ENCODE data around the gene FNDC3B.
A peak's percentile ranks its signal among the peaks of the same experiment; 100 is the strongest.
"Not testable (repeated sequence)": the region's sequence is repeated elsewhere in the genome, so short reads cannot be mapped to it uniquely, and the experiment has no call there.

The FNDC3B gene

DNA sequence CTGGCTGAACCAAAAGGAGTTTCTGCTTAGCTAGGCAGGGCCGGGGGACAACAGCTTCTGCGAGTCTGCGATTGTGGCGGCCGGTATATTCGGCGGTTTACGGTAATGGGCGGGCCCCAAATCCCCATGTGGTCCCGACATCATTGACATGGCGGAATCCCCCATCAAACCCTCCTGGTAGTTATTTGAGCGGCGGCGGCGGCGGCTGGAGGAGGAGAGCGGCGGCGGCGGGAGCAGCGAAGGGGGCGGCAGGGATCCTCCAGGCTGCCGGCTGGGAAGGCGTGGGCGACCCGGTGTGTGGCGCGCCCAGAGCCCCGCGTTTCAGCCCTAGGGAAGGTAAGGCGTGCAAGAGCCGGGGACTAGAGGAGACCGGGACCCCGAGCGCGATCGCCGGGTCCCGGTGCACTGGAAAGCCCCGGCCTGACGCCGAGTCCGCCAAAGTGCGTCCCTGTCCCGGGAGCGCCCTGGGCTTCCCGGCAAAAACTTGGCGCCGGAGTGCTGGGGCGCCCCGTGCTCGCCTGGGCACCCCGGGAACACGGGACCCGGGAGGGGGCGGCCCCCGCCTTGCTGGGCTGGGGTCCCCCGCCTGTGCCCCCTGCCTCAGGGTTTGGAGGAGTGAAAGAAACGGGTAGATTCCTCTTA, at the start of gene FNDC3B:
TSS of gene FNDC3B (plus strand) at position 143 of the 642 bp plus-strand sequence. CDS start 72,902 bp downstream, outside the sequence.
- peak; percentile 79 to 82 for DNase-seq (ENCODE audit: low read depth in 2 of 2)

DNA sequence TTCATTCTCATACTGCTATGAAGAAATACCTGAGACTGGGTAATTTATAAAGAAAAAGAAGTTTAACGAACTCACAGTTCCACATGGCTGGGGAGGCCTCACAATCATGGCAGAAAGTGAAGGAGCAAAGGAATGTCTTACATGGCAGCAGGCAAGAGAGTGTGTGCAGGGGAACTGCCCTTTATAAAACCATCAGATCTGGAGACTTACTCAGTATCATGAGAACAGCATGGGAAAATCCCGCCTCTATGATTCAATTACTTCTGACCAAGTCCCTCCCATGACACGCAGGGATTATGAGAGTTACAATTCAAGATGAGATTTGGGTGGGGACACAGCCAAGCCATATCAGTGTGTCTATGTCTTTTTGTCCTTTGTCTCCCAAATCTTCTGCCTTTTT, 49.1 kb upstream of the FNDC3B start:
- DNase-seq (ENCODE audit: low read depth in 2 of 2) = not testable (repeated sequence)

DNA sequence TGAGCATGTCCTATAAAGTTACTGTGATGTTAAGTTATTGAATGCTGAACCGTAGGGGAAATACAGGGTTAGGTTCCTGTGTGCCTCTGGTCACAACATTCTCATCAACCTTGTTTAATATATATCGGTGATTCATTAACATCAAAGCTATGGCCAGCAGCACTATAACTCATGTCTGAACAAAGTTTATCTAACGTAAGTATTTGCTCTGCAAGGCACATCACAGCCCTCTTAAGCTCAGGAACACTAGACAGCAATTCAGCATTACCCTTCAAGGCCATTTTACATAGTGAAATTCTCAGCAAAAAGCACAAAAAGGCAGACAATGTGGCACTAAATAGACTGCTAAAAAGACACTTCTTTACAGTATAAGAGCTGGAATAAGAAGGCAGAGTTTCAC, 48.2 kb upstream of the FNDC3B start:
- no peak for DNase-seq (ENCODE audit: low read depth in 2 of 2)

DNA sequence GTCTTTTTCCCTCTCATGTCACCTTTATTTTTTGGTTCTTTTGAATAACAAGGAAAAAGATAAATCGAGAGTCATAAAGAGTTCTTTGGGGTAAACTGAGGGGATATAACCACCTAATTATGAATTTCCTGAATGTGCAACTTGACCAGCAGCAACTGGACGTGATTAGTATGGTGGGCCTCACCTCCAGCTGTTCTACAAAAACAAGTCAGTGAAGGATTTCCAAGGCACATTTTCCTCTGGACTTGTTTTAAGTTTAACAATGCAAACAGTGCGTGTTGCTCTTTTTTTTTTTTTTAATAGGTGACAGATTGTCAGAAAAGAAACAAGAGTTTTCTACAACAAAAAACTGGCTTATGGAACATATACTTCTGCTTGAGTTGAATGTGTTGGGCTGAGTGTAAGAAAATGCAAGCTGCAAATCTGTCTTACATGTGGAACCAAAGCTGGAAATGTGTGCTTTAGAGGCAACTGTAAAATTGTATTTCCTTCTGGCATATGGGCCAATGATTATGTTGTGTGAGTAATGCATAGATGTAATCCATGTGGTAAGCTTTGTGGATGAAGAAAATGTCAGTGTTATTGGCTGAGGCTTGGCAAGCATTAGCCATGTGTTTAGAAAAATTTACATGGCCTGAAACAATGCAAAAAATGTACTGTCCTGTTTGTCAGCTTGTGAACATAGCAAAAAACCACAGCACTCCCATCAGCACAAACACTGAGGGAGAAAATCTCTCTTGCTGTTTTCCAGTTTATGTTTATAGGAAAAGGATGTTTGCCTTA, 44.5 kb upstream of the FNDC3B start:
- DNase-seq (ENCODE audit: low read depth in 2 of 2) = no peak

DNA sequence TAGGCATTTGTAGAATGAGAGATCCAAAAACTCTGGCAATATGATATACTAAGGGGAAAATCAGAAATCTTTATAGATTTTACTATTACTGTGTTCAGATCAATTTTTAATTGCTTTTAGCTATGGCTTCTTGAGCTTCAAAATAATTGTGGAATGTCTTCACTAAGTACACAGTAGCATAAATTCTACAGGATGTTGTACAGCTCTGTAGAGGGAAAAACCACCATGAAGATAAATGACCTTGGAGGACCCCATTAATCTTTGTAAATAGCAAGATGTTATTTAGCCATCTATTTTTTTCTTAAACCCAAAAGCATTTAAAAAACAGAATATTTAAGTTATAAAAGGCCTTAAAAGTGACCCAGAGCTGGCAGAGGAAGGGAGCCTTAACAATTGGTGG, 43.9 kb upstream of the FNDC3B start:
- no peak for DNase-seq (ENCODE audit: low read depth in 2 of 2)

DNA sequence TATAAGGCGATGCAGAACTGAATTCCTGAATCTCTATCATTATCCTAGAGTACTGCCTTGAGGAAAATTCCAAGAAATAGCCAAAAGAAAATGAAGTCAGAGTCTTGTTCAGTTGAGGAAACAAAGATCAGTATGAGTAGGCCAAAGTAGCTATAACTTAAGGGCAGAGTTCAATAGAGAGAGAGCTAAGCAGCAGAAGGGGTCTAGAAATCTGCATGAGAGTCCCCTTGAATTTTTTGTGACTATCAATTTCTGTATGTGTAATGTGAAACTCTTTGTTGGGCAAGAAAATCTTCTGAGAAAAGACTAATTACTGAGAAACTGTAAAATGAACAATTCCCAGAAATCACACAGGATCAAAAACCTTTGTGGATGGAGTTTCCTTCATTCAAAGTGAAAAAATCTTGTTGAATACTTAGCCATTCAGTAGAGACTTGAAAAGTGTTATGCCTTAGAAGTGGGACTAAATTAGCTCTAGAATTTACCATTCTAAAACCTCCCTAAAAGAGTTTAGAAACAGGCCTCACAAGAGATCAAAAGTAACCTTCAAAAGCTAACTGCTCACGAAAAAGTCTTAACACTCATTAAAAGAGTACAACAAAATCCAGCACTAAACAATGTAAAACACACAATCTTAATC, 43.1 kb upstream of the FNDC3B start:
- DNase-seq (ENCODE audit: low read depth in 2 of 2) = no peak

DNA sequence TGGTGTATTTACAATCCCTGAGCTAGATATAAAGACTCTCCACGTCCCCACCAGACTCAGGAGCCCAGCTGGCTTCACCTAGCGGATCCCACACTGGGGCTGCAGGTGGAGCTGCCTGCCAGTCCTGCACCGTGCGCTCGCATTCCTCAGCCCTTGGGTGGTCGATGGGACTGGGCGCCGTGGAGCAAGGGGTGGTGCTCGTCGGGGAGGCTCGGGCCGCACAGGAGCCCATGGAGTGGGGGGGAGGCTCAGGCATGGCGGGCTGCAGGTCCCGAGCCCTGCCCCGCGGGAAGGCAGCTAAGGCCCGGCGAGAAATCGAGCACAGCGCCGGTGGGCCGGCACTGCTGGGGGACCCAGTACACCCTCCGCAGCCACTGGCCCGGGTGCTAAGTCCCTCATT, 40.6 kb upstream of the FNDC3B start:
- not testable (repeated sequence) for DNase-seq (ENCODE audit: low read depth in 2 of 2)

DNA sequence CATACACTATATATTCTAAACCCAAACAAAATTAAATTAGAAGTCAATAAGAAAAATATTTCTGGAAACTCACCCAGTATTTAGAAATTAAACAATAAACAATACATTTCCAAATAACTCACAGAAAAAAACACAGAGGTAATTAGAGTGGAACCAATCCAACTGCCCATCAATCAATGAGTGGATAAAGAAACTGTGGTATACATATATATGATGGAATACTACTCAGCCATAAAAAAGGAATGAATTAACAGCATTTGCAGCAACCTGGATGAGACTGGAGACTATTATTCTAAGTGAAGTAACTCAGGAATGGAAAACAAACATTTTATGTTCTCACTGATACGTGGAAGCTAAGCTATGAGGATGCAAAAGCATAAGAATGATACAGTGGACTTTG, 37.8 kb upstream of the FNDC3B start:
- DNase-seq (ENCODE audit: low read depth in 2 of 2) = not testable (repeated sequence)

DNA sequence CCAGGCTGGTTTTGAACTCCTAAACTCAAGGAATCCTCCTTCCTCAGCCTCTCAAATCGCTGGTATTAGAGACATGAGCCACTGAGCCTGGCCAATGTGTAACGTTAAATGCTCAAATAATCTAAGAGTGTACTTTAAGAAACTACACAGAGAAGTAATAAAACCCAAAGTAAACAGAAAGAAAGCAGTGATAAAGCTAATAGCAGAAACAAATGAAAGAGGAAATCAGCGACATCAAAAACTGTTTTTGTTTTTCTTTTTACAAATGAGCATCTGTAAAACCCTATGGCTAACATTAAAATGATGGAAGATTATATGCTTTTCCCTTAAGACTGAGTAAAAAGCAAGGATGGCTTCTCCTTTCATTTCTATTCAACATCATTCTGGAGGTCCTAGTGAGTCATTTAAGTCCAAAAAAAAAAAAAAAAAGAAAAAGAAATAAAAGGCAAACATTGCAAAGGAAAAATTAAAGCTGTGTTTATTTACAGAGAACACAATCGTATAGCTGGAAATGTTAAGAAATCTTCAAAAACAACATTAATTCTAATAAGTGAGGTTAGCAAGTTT, 36.8 kb upstream of the FNDC3B start:
- DNase-seq (ENCODE audit: low read depth in 2 of 2) = no peak

DNA sequence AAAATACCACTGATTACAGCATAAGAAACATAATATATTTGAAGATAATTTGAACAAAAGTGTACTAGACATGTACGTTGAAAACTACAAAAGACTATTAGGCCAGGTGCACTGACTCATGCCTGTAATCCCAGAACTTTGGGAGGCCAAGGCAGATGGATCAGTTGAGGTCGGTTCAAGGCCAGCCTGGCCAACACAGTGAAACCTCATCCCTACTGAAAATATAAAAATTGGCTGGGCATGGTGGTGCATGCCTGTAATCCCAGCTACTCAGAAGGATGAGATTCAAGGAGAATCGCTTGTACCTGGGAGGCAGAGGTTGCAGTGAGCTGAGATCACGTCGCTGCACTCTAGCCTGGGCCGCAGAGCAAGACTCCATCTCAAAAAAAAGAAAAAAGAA, 36.2 kb upstream of the FNDC3B start:
- DNase-seq (ENCODE audit: low read depth in 2 of 2) = no peak

DNA sequence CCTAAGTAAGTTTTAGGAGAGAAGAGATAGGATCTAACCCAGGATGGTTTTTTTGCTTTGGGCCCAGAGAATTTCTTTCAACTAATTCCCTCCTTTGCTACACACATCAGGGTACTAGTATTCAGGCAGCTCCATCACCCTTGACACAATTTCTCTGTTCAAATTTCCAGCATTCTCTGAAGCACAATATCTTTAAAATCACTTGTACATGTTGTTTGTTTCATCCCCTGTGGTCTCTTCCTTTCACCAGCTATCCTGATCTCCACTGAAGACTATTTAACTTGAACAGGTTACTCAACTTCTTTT, 32.4 kb upstream of the FNDC3B start:
- no peak for DNase-seq (ENCODE audit: low read depth in 2 of 2)

DNA sequence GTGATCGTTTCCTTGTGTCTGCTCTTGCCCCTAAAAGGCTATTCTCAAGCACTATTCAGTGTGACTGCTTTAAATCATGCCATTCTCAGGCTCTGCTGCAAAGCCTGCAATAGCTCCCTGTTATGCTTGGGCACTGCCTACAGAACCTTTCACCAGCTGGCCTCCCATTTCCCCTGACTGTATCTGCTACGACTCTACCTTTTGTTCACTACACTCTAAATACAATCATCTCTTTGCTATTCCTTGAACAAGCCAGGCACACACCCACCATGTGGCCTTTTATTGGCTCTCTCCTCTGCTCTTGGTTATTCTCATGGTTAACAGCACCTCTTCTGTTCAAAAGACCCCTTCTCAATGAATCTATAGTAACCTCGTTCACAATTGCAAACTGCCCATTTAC, 29.6 kb upstream of the FNDC3B start:
- DNase-seq (ENCODE audit: low read depth in 2 of 2) = no peak

DNA sequence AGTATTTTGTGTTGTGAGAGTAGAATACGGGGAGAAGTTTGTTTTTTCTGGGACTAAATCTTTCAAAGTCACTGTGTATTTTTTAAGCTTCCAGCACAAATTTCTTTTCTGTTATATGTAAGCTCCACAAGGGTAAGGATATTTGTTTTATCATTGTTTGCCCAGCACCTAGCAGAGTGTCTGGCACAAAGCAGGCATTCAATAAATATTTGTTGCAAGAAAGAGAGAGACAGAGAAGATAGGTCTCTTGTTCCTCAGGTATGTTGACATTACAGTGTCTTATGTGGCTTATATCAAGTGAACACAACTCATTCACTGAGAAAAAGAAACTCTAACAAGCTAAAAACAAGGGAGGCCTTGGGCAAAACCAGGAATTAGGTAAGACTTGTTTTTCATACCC, 26.6 kb upstream of the FNDC3B start:
- DNase-seq (ENCODE audit: low read depth in 2 of 2) = no peak

DNA sequence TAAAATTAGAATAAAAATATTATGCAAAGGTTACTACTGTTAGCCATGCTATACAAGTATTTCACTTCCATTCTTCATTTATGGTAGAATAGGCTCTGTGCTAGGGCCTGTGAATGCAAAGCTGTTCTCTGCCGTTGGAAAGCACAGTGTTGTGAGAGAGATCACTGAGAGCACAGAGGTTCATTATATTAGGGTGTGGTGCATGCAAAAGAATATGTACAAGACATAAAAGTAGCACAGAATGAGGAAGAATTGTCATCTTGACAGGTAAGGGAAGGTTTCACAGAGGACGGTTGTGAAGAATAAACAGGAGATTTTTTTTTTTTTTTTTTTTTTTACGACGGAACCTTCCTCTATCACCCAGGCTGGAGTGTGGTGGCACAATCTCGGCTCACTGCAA, 25.2 kb upstream of the FNDC3B start:
- no peak for DNase-seq (ENCODE audit: low read depth in 2 of 2)

DNA sequence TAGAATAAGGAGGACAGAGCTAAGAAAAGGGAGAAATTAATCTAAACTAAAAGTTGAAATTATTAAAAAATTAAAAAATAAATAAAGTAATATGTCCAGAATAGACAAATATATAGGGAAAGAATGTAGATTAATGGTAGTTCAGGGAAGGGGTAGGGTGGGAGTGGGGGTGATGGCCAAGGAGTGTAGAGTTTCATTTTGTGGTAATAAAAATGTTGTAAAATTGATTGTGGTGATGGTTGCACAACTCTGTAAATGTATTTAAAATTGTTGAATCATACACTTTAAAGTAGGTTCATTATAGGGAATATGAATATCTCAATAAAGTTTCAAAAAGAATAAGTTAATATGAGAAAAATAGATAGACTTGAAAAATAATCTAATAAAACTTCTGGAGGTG, 21.0 kb upstream of the FNDC3B start:
- no peak for DNase-seq (ENCODE audit: low read depth in 2 of 2)

DNA sequence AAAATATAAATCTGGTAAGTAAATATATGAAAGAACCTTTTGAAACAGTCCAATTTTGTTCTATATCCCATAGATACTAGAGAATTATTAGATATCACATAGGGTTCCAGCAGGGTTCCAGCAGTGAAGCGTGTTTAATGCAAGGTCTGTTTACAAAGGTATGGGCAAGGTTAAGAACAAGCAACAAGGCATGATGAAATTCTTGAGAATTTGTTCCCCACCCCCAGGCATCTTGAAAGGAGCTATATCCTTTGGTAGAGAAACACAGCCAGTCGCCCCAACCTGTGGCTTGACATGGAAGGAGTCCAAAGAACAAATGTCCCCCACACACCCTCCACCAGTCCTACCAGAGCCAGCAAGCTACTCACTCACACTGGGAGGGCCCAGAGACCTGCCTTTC, 18.6 kb upstream of the FNDC3B start:
- no peak for DNase-seq (ENCODE audit: low read depth in 2 of 2)

DNA sequence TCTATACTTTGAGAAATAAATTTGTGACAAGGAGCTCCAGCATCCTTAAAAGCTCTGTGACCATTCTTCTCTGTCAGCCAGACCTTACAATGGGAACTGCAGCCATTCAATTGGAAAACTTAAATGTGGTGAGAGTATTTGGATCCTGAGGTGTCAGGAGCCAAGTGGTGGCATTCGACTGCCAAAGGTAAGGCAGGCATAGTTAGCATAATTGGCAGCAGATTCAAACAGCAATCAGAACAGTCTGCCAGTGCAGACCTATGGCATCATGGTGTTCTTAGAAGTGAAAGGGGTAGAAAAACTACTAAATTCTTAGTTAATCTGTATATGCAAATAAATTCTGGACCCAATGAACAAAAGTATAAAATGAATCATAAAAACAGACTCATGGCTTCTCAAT, 18.2 kb upstream of the FNDC3B start:
- DNase-seq (ENCODE audit: low read depth in 2 of 2) = no peak

DNA sequence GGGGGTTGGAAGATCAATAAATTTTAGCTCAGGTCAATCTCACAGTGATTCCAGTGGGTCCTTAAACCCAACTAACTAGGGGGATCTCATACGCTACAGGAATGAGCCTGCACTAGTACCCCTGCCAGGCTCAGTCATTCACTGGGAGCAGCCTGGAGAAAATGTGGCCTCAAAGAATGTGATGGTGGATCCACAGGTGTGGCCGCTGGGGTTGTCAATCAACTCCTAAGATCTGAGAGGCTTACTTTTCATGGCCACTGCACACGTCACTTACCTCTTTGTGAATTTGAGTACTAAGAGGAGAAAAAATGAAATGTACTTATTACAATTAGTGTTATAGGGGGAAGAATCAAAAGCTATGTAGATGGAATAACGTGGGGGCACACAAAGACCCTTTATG, 17.5 kb upstream of the FNDC3B start:
- no peak for DNase-seq (ENCODE audit: low read depth in 2 of 2)

DNA sequence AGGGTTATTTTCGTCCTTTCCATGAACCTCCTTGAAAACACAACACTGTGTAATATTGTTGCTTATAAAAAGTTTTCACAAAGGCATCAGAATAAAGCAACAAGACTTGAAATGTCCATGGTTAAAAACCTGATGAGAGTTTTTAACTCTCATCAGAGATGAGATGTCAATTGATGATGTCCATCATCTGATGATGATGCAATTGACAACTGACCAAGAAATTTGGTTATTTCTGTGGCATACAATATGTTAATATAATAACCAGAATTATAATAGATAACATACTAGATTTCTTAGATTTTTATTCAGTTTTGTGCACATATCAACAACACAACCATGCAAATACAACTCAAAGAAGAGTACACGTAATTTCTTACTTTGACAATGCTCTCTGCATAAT, 15.5 kb upstream of the FNDC3B start:
- no peak for DNase-seq (ENCODE audit: low read depth in 2 of 2)

DNA sequence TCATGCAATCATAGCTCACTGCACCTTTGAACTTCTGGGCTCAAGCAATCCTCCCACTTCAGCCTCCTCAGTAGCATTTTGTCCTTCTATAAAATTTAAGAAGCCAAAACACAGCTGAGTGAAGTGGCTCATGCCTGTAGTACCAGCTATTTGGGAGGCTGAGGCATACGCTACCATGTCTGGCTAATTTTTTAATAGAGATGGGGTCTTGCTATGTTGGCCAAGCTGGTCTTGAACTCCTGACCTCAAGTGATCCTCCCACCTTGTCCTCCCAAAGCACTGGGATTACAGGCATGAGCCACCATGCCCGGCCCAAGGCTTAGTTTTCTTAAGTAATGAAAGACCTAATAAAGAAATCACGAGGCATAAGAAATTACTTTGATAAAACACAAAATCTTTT, 14.7 kb upstream of the FNDC3B start:
- no peak for DNase-seq (ENCODE audit: low read depth in 2 of 2)

DNA sequence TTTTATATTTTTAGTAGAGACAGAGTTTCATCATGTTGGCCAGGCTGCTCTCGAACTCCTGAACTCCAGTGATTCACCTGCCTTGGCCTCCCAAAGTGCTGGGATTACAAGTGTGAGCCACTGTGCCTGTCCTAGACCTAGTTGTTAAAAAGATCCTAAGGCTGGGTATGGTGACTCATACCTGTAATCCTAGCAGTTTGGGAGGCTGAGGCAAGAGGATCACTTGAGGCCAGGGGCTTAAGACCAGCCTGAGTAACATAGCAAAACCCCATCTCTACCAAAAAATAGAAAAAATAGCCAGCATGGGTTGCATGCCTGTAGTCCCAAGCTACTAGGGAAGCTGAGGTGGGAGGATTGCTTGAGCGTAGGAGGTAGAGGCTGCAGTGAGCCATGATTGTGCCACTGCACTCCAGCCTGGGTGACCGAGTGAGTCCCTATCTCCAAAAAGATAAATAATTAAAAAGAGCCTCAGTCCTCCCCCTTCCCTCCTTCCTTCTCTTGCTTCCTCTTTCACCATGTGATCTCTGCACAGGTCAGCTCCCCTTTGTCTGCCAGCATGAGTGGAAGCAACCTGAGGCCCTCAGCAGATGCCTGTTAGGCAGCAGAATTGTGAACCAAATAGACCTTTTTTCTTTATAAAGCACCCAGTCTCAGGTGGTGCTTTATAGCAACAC, 9.8 kb upstream of the FNDC3B start:
- DNase-seq (ENCODE audit: low read depth in 2 of 2) = no peak

DNA sequence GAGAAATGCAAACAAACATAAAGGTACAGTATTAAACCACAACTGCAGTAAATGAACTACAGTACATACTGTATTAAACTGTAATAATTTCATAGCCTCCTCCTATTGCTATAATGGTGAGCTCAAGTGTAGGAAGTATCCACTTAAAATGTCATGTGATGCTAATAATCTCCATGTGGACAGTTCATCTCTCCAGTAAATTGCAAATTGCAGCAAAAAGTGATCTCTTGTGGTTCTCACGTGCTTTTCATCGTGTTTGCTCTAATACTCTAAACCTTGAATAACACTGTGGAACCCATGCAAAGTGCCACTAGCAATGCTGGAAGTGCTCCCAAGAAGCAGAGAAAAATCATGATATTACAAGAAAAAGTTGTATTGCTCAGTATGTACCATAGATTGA, 9.2 kb upstream of the FNDC3B start:
- no peak for DNase-seq (ENCODE audit: low read depth in 2 of 2)

Measured in stimulated activated CD8-positive, alpha-beta memory T cell treated with anti-CD3 and anti-CD28 coated beads, Interleukin-2, amount 100 ng/mL, for 1 hour (primary cell).